Measurements from ENCODE around the gene NOX3. TPM values are rescaled to one million over a fixed set of nuclear protein-coding genes. Genes with fewer than 3 reads are reported as not detected.

NOX3 gene
- total RNA-seq, 2 donors from 2014 or later, result not detected

GRCh38 chr6:155408981-155409380, 46.7 kb downstream of the NOX3 start:
- Histone ChIP-seq H3K36me3 (no peaks in the 10 kb centered on the region), H3K4me1 (no peaks in the 10 kb centered on the region), H3K9me3 (no peaks in the 10 kb centered on the region), H3K4me3 (no peak overlapping the region), H3K27ac (no peak overlapping the region), H3K27me3 (no peaks in the 10 kb centered on the region)
- DNase-seq (ENCODE audit: low spot score), result no peak
- no peak for TF ChIP-seq CTCF (IDR thresholded peaks at IDR 0.05)

- no peak for DNase-seq (ENCODE audit: low spot score)
- Histone ChIP-seq H3K4me3 (no peak overlapping the region), H3K4me1 (no peaks in the 10 kb centered on the region), H3K27ac (no peak overlapping the region), H3K36me3 (no peaks in the 10 kb centered on the region), H3K27me3 (no peaks in the 10 kb centered on the region), H3K9me3 (no peaks in the 10 kb centered on the region)
- TF ChIP-seq CTCF (IDR thresholded peaks at IDR 0.05), result no peak
Observed at GRCh38 chr6:155408231-155408630, 47.4 kb downstream of the NOX3 start.

- TF ChIP-seq CTCF (IDR thresholded peaks at IDR 0.05), result no peak
- DNase-seq (ENCODE audit: low spot score), result no peak
- Histone ChIP-seq H3K4me1 (no peaks in the 10 kb centered on the region), H3K9me3 (no peaks in the 10 kb centered on the region), H3K4me3 (no peak overlapping the region), H3K27ac (no peak overlapping the region), H3K36me3 (no peaks in the 10 kb centered on the region), H3K27me3 (no peaks in the 10 kb centered on the region)
Observed at GRCh38 chr6:155406801-155407200, 48.8 kb downstream of the NOX3 start.

- Histone ChIP-seq H3K4me1 (no peaks in the 10 kb centered on the region), H3K27me3 (no peaks in the 10 kb centered on the region), H3K9me3 (no peaks in the 10 kb centered on the region), H3K4me3 (no peak overlapping the region), H3K36me3 (no peaks in the 10 kb centered on the region), H3K27ac (no peak overlapping the region)
- TF ChIP-seq CTCF (IDR thresholded peaks at IDR 0.05), result no peak
- DNase-seq (ENCODE audit: low spot score), result no peak
Observed at GRCh38 chr6:155404937-155405336, 50.7 kb downstream of the NOX3 start.

- H3K4me1 ChIP-seq, result no peaks in the 10 kb centered on the region
Observed at GRCh38 chr6:155402656-155403304, 52.9 kb downstream of the NOX3 start.

More at GRCh38 chr6:155402656-155403304, 52.9 kb downstream of the NOX3 start:
- H3K9me3 ChIP-seq, result no peaks in the 10 kb centered on the region
- no peak overlapping the region for H3K27ac ChIP-seq
- H3K36me3 ChIP-seq, result no peaks in the 10 kb centered on the region
- H3K27me3 ChIP-seq, result no peaks in the 10 kb centered on the region
- H3K4me3 ChIP-seq, result no peak overlapping the region
- no peak for TF ChIP-seq CTCF (IDR thresholded peaks at IDR 0.05)
- no peak for DNase-seq (ENCODE audit: low spot score)

Measured in right atrium auricular region (tissue), 2 donors.